ENCODE data around the gene WWC2.

The WWC2 gene

DNA sequence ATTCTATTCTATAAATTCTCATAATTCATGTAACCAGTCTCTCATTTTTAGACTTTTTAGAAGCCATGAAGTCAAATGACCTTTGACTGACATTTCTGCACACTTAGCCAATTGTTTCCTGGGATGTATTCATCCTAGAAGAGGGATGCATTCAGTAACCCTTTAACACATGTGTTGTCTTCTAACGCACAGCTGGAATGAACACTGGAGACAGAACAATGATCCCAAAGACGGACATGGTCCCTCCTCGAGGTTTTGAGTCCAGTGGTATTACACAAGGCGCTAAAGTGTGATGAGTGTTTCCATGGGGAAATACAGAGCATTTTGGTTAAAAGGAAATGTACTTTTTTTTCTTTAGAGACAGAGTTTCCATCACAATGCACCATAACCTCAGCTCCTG is 263.0 kb downstream of the WWC2 start:
- DNase-seq, result no peak

DNA sequence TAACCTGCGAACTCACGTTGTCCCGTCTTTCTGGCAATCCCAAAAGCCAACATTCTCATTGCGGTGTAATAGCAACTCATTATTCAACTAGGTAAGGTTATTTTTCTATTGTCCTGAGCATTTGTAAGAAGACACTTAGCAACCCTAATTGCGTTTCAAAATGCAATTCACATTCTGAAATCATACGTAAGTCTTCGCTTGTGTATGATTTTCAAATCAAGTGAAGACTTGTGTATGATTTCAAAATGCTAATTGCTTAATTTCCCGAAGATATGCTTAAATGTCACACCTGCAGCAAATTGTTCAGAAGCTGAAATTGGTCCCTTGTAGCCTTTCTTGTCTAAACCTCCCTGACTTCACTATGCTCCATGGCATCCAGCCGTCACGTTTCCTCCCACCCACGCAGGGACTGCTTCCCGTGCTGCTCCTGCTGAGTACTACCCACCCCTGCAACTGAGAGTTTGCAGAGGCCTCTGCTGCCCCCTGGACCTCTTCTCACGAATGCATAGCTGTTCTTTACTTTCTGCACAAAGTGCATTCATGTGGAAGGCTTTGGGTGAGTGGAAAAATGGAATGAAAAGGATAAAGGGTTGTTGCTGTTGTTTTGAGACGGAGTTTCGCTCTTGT is 264.0 kb downstream of the WWC2 start:
- no peak for DNase-seq

DNA sequence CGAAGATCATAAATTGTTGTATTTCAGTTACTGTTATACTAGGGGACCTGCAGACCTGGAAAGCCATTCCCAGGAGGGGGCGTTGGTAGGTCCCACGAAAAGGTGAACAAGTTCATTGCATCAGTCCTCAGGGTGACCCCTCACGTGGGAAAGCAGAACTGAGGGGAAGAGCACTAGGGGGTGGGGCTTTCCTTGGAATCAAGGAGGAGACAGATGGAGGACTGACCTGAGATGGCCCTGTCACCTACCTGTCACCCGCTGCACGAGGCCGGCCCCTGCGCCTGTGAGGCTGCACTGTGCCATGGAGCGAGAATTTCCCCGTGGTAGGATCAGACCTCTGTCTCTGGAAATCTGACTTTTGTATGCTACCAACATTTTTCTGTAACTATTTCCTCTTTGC is 265.0 kb downstream of the WWC2 start:
- DNase-seq, result no peak

DNA sequence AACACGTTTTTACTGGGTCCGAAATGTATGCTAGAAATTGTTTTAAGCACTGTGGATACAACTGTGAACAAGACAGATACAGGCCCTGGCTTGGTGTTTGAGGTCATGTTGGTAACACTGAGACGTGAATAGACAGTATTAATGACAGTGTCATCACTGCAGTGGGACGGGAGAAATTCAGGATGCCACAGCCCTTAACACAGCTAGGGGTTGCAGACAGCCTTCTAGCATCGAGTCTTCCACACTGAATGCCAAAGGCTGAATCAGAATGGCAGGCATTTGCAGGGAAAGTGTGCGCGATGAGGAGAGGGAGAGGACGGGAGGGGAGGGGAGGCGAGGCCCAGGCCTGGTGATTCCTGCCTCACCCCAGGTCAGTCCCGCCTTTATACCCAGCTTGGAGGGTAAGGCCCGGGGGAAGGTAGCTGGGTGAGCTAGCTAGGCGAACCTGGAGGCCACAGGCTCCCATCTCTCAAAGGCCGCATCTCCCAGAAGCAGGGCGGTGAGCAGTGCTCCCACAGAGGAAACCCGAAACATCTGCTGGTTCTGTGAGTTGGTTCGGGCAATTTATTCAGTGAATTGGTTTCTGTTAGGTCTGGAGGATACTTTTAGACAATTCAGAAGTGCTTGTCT is 267.3 kb downstream of the WWC2 start:
- DNase-seq, result no peak

DNA sequence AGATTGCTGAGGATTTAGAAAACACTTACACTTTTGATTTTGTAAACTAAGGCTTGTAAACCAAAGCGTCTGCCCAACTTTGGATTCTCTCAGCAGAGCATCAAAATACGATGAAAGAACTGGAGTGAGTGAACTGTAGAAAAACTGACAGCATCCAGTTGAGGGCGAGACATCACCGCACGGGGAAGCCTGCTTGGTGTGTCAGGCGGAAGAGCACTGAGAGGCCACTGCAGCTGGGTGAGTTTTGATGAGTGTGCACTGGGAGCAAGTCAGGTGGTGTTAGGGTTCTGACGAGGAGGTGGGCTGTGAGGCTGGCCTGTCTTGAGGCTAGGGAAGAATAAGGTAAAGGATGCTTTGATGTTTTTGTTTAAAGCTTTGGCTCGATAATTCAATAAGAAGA is 270.0 kb downstream of the WWC2 start:
- no peak for DNase-seq

All from NCI-H1048 (cell line).